Measurements from ENCODE around the gene IL17RD. TPM values are rescaled to one million over a fixed set of nuclear protein-coding genes. Genes with fewer than 3 reads are reported as not detected.

The IL17RD gene
- total and polyA plus RNA-seq, 3 experiments from 2014 or later, result 0.04 TPM; not detected in 1

- peaks cover 48 to 67% of the 10 kb centered on the region in 2 donors for H3K27me3 Mint-ChIP-seq
- POLR2A ChIA-PET, result no interaction called here
- H3K4me3 ChIP-seq (ENCODE audit: low read length), result no peak overlapping the region
- H3K27ac Mint-ChIP-seq, result peak overlapping the region in 2 of 8 donors; percentile 52 to 78
- H3K36me3 Mint-ChIP-seq, result no peaks in the 10 kb centered on the region
- peaks cover 24% of the 10 kb centered on the region for H3K27me3 ChIP-seq (ENCODE audit: insufficient read depth, low read length, poor library complexity, severe bottlenecking)
- H3K9me3 ChIP-seq (ENCODE audit: low read length), result no peaks in the 10 kb centered on the region
- no peak overlapping the region for H3K27ac ChIP-seq (ENCODE audit: low read depth, low read length)
- CTCF ChIA-PET, result no interaction called here
- H3K4me1 Mint-ChIP-seq, result peaks cover 15 to 21% (median 21%) of the 10 kb centered on the region in 3 donors
- peaks cover 10% of the 10 kb centered on the region for H3K4me1 ChIP-seq (ENCODE audit: insufficient read depth, low read length)
- H3K9me3 Mint-ChIP-seq, result peaks cover 0 to 2% (median 0%) of the 10 kb centered on the region in 5 donors
- H3K4me3 Mint-ChIP-seq, result peak overlapping the region; percentile 75 to 94 (median 83)
- no peaks in the 10 kb centered on the region for H3K36me3 ChIP-seq (ENCODE audit: insufficient read depth, low read length)
- peak in 1 of 5 donors; percentile 3 for DNase-seq
These were observed 916 bp downstream of the IL17RD start for GRCh38 chr3:57164217-57164656.

DNA sequence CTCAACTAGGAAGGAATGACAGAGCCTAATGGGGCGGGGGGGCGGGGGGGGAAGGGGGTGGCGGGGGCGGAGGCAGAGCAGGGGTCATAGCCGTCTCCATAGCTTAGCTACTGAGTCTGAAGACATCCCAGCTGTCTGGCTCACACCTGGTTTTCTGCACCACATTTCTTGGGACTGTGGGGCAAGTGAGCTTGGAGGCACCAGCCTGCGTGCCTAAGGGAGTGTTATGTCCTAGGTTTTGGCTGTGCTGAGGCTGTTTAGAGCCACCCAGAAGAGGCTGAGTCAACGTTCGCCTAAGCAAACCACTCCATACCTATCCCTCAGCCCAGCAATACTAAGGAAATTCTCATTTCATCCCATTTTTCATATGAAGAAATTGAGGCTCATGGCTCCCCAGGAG lies 1.4 kb downstream of the IL17RD start:
- peaks cover 20 to 26% (median 24%) of the 10 kb centered on the region in 3 donors for H3K4me1 Mint-ChIP-seq
- H3K27me3 ChIP-seq (ENCODE audit: insufficient read depth, low read length, poor library complexity, severe bottlenecking), result peaks cover 24% of the 10 kb centered on the region
- CTCF ChIA-PET, result no interaction called here
- peaks cover 46 to 64% of the 10 kb centered on the region in 2 donors for H3K27me3 Mint-ChIP-seq
- peaks cover 0 to 2% (median 0%) of the 10 kb centered on the region in 5 donors for H3K9me3 Mint-ChIP-seq
- no peak overlapping the region for H3K27ac ChIP-seq (ENCODE audit: low read depth, low read length)
- H3K9me3 ChIP-seq (ENCODE audit: low read length), result no peaks in the 10 kb centered on the region
- H3K4me3 ChIP-seq (ENCODE audit: low read length), result no peak overlapping the region
- POLR2A ChIA-PET, result no interaction called here
- peaks cover 14% of the 10 kb centered on the region for H3K4me1 ChIP-seq (ENCODE audit: insufficient read depth, low read length)
- DNase-seq, result no peak
- H3K36me3 ChIP-seq (ENCODE audit: insufficient read depth, low read length), result no peaks in the 10 kb centered on the region
- no peaks in the 10 kb centered on the region for H3K36me3 Mint-ChIP-seq
- no peak overlapping the region for H3K27ac Mint-ChIP-seq
- peak overlapping the region; percentile 75 to 94 (median 83) for H3K4me3 Mint-ChIP-seq

GRCh38 chr3:57161915-57162314 lies 3.2 kb downstream of the IL17RD start:
- no peak for DNase-seq
- Mint-ChIP-seq H3K36me3 (no peaks in the 10 kb centered on the region), H3K9me3 (peaks cover 0 to 2% (median 0%) of the 10 kb centered on the region in 5 donors), H3K4me1 (peaks cover 22 to 30% (median 27%) of the 10 kb centered on the region in 3 donors), H3K4me3 (no peak overlapping the region), H3K27me3 (peaks cover 35 to 51% of the 10 kb centered on the region in 2 donors), H3K27ac (no peak overlapping the region)
- no peaks in the 10 kb centered on the region for H3K9me3 ChIP-seq (ENCODE audit: low read length)
- H3K27me3 ChIP-seq (ENCODE audit: insufficient read depth, low read length, poor library complexity, severe bottlenecking), result peaks cover 18% of the 10 kb centered on the region
- H3K4me3 ChIP-seq (ENCODE audit: low read length), result no peak overlapping the region
- no peak overlapping the region for H3K27ac ChIP-seq (ENCODE audit: low read depth, low read length)
- H3K4me1 ChIP-seq (ENCODE audit: insufficient read depth, low read length), result peaks cover 14% of the 10 kb centered on the region
- no peaks in the 10 kb centered on the region for H3K36me3 ChIP-seq (ENCODE audit: insufficient read depth, low read length)
- ChIA-PET CTCF (no interaction called here), POLR2A (no interaction called here)

DNA sequence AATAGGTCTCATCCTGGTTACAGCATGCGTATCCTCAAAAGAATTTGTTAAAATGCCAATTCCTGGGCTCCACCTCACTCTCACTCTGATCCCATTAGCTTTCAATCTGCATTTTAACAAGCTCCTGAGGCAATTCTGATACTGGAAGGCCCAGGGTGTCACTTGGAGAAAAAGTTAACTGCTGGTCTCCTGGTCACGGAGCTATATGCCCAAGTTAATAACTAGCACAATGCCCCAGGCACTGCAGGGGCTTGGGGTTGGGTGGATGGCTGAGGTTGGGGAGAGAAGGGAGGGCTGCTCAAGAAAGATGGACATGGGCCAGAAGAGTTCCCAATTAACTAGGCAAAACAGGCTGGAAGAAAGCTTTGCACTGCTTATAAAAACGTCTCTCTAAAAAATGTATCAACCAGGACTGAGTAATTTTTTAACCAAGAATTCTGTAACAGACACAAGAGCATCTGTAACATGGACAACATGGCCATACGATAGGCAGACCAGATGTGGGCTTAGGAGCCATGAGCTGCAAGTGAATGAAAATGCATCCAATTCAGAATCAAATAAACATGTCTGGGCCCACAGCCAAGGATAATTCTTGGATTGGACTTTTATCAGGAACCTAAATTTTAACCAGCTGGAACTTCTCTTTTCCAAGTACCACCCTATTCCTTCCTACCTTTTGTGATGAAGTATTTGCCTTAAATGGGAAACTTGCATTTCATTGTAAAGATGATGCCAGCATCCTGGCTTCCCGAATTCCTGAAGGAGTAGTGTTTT lies 4.2 kb downstream of the IL17RD start:
- CTCF ChIA-PET, result interaction anchor here (1.2 kb wide), 1 partner anchor 165 kb away, joined by 3 read pairs; no protein-coding TSS in a partner anchor
- H3K9me3 ChIP-seq (ENCODE audit: low read length), result no peaks in the 10 kb centered on the region
- no peak overlapping the region for H3K4me3 Mint-ChIP-seq
- H3K4me3 ChIP-seq (ENCODE audit: low read length), result no peak overlapping the region
- H3K4me1 ChIP-seq (ENCODE audit: insufficient read depth, low read length), result peaks cover 14% of the 10 kb centered on the region
- H3K27me3 ChIP-seq (ENCODE audit: insufficient read depth, low read length, poor library complexity, severe bottlenecking), result peaks cover 12% of the 10 kb centered on the region
- H3K9me3 Mint-ChIP-seq, result peaks cover 0 to 2% (median 0%) of the 10 kb centered on the region in 5 donors
- no peak overlapping the region for H3K27ac ChIP-seq (ENCODE audit: low read depth, low read length)
- H3K36me3 Mint-ChIP-seq, result no peaks in the 10 kb centered on the region
- H3K27ac Mint-ChIP-seq, result peak overlapping the region in 2 of 8 donors; percentile 9 to 75
- POLR2A ChIA-PET, result no interaction called here
- no peak for DNase-seq
- H3K27me3 Mint-ChIP-seq, result peaks cover 26 to 48% of the 10 kb centered on the region in 2 donors
- peaks cover 22 to 30% (median 27%) of the 10 kb centered on the region in 3 donors for H3K4me1 Mint-ChIP-seq
- H3K36me3 ChIP-seq (ENCODE audit: insufficient read depth, low read length), result no peaks in the 10 kb centered on the region

GRCh38 chr3:57160076-57160764 lies 4.9 kb downstream of the IL17RD start:
- peaks cover 8% of the 10 kb centered on the region for H3K27me3 ChIP-seq (ENCODE audit: insufficient read depth, low read length, poor library complexity, severe bottlenecking)
- H3K27me3 Mint-ChIP-seq, result peaks cover 22 to 46% of the 10 kb centered on the region in 2 donors
- peaks cover 0 to 2% (median 0%) of the 10 kb centered on the region in 5 donors for H3K9me3 Mint-ChIP-seq
- H3K9me3 ChIP-seq (ENCODE audit: low read length), result no peaks in the 10 kb centered on the region
- no peak overlapping the region for H3K27ac ChIP-seq (ENCODE audit: low read depth, low read length)
- H3K4me1 Mint-ChIP-seq, result peaks cover 18 to 23% (median 22%) of the 10 kb centered on the region in 3 donors
- POLR2A ChIA-PET, result no interaction called here
- peak overlapping the region in 2 of 8 donors; percentile 9 to 75 for H3K27ac Mint-ChIP-seq
- CTCF ChIA-PET, result interaction anchor here (1.2 to 1.5 kb wide), 2 partner anchors 9 to 164 kb away, joined by 3 to 6 read pairs; no protein-coding TSS in a partner anchor
- no peak for DNase-seq
- no peak overlapping the region for H3K4me3 ChIP-seq (ENCODE audit: low read length)
- H3K36me3 ChIP-seq (ENCODE audit: insufficient read depth, low read length), result no peaks in the 10 kb centered on the region
- no peak overlapping the region for H3K4me3 Mint-ChIP-seq
- no peaks in the 10 kb centered on the region for H3K36me3 Mint-ChIP-seq
- peaks cover 14% of the 10 kb centered on the region for H3K4me1 ChIP-seq (ENCODE audit: insufficient read depth, low read length)

- no peak overlapping the region for H3K27ac Mint-ChIP-seq
- no peaks in the 10 kb centered on the region for H3K9me3 ChIP-seq (ENCODE audit: low read length)
- peaks cover 0 to 2% (median 0%) of the 10 kb centered on the region in 5 donors for H3K9me3 Mint-ChIP-seq
- H3K4me1 Mint-ChIP-seq, result peaks cover 15 to 18% (median 17%) of the 10 kb centered on the region in 3 donors
- ChIA-PET POLR2A (no interaction called here), CTCF (interaction anchor here (1.5 kb wide), 1 partner anchor 10 kb away, joined by 6 read pairs; no protein-coding TSS in a partner anchor)
- peaks cover 24 to 53% of the 10 kb centered on the region in 2 donors for H3K27me3 Mint-ChIP-seq
- no peak overlapping the region for H3K4me3 ChIP-seq (ENCODE audit: low read length)
- H3K36me3 ChIP-seq (ENCODE audit: insufficient read depth, low read length), result no peaks in the 10 kb centered on the region
- DNase-seq, result no peak
- peak overlapping the region in 1 of 7 donors; percentile 24 for H3K4me3 Mint-ChIP-seq
- H3K27ac ChIP-seq (ENCODE audit: low read depth, low read length), result no peak overlapping the region
- peaks cover 10% of the 10 kb centered on the region for H3K4me1 ChIP-seq (ENCODE audit: insufficient read depth, low read length)
- H3K36me3 Mint-ChIP-seq, result no peaks in the 10 kb centered on the region
- peaks cover 3% of the 10 kb centered on the region for H3K27me3 ChIP-seq (ENCODE audit: insufficient read depth, low read length, poor library complexity, severe bottlenecking)
These were observed 6.1 kb downstream of the IL17RD start for GRCh38 chr3:57158813-57159738.

GRCh38 chr3:57158325-57158724 lies 6.8 kb downstream of the IL17RD start:
- H3K27me3 ChIP-seq (ENCODE audit: insufficient read depth, low read length, poor library complexity, severe bottlenecking), result no peaks in the 10 kb centered on the region
- H3K4me3 ChIP-seq (ENCODE audit: low read length), result no peak overlapping the region
- ChIA-PET POLR2A (no interaction called here), CTCF (no interaction called here)
- Mint-ChIP-seq H3K27me3 (peaks cover 19 to 48% of the 10 kb centered on the region in 2 donors), H3K9me3 (peaks cover 0 to 2% (median 0%) of the 10 kb centered on the region in 5 donors), H3K4me1 (peaks cover 10 to 16% (median 13%) of the 10 kb centered on the region in 3 donors), H3K4me3 (no peak overlapping the region), H3K36me3 (no peaks in the 10 kb centered on the region), H3K27ac (no peak overlapping the region)
- H3K4me1 ChIP-seq (ENCODE audit: insufficient read depth, low read length), result peaks cover 8% of the 10 kb centered on the region
- no peaks in the 10 kb centered on the region for H3K9me3 ChIP-seq (ENCODE audit: low read length)
- no peaks in the 10 kb centered on the region for H3K36me3 ChIP-seq (ENCODE audit: insufficient read depth, low read length)
- DNase-seq, result no peak
- no peak overlapping the region for H3K27ac ChIP-seq (ENCODE audit: low read depth, low read length)

All from CD8-positive, alpha-beta memory T cell (primary cell).